Measurements from ENCODE around the gene NCOA5.

The NCOA5 gene

GRCh38 chr20:46043556-46043955 lies 46.2 kb downstream of the NCOA5 start:
- DNase-seq (ENCODE audit: low spot score) (no peak), FAIRE-seq (no peak)

- FAIRE-seq (no peak), DNase-seq (ENCODE audit: low spot score) (no peak)
Measured at GRCh38 chr20:46040902-46041535, 48.7 kb downstream of the NCOA5 start.

GRCh38 chr20:46037036-46037435 lies 52.7 kb downstream of the NCOA5 start:
- DNase-seq (ENCODE audit: low spot score) = no peak
- no peak for FAIRE-seq

- FAIRE-seq = no peak
- DNase-seq (ENCODE audit: low spot score) = no peak
Measured at GRCh38 chr20:46036370-46036769, 53.4 kb downstream of the NCOA5 start.

GRCh38 chr20:46035713-46036112 lies 54.0 kb downstream of the NCOA5 start:
- DNase-seq (ENCODE audit: low spot score) (no peak), FAIRE-seq (no peak)

GRCh38 chr20:46035253-46035652 lies 54.5 kb downstream of the NCOA5 start:
- FAIRE-seq = no peak

GRCh38 chr20:46034039-46034438 lies 55.7 kb downstream of the NCOA5 start:
- no peak for DNase-seq (ENCODE audit: low spot score)
- FAIRE-seq = no peak

More at GRCh38 chr20:46035253-46035652, 54.5 kb downstream of the NCOA5 start:
- DNase-seq (ENCODE audit: low spot score) = no peak

GRCh38 chr20:46031701-46032254 lies 58.0 kb downstream of the NCOA5 start:
- FAIRE-seq = no peak
- DNase-seq (ENCODE audit: low spot score) = no peak

- DNase-seq (ENCODE audit: low spot score) (no peak), FAIRE-seq (no peak)
Measured at GRCh38 chr20:46031014-46031569, 58.7 kb downstream of the NCOA5 start.

GRCh38 chr20:46030284-46031013 lies 59.3 kb downstream of the NCOA5 start:
- FAIRE-seq (no peak), DNase-seq (ENCODE audit: low spot score) (no peak)

- DNase-seq (ENCODE audit: low spot score) = no peak
- FAIRE-seq = no peak
Measured at GRCh38 chr20:46028772-46029371, 60.9 kb downstream of the NCOA5 start, which contains the start of gene SLC12A5. SLC12A5 (plus strand) TSS chr20:46029215; CDS start chr20:46029345, 130 bp downstream.

- DNase-seq (ENCODE audit: low spot score) (no peak), FAIRE-seq (no peak)
Measured at GRCh38 chr20:46028110-46028509, 61.7 kb downstream of the NCOA5 start.

GRCh38 chr20:46027245-46027853 lies 62.4 kb downstream of the NCOA5 start:
- FAIRE-seq = no peak

GRCh38 chr20:46025376-46025783 lies 64.4 kb downstream of the NCOA5 start:
- DNase-seq (ENCODE audit: low spot score) (no peak), FAIRE-seq (no peak)

More at GRCh38 chr20:46027245-46027853, 62.4 kb downstream of the NCOA5 start:
- no peak for DNase-seq (ENCODE audit: low spot score)

GRCh38 chr20:46023999-46024398 lies 65.8 kb downstream of the NCOA5 start:
- peak; percentile 24 for DNase-seq (ENCODE audit: low spot score)
- FAIRE-seq = no peak

GRCh38 chr20:46023148-46023484 lies 66.6 kb downstream of the NCOA5 start:
- DNase-seq (ENCODE audit: low spot score) (no peak), FAIRE-seq (no peak)

GRCh38 chr20:46022411-46023147 lies 67.2 kb downstream of the NCOA5 start:
- no peak for FAIRE-seq
- no peak for DNase-seq (ENCODE audit: low spot score)

GRCh38 chr20:46021361-46022359 lies 68.1 kb downstream of the NCOA5 start:
- DNase-seq (ENCODE audit: low spot score) (no peak), FAIRE-seq (no peak)

- DNase-seq (ENCODE audit: low spot score) (no peak), FAIRE-seq (no peak)
Measured at GRCh38 chr20:46020555-46020954, 69.2 kb downstream of the NCOA5 start.

GRCh38 chr20:46018611-46019010 lies 71.2 kb downstream of the NCOA5 start:
- FAIRE-seq (no peak), DNase-seq (ENCODE audit: low spot score) (no peak)

Data from RCC 7860 (cell line).